Prostate gland (tissue), 2 donors: Measurements from ENCODE around the gene AAMP. TPM values are rescaled to one million over a fixed set of nuclear protein-coding genes. Genes with fewer than 3 reads are reported as not detected.

Experiments
- DNase-seq: peaks from one replicate; pipeline ENCODE4 v3.0.0-alpha.2; 2019; ENCODE audit warnings: low spot score
- H3K27ac ChIP-seq, 2 donors: fragments of 200-600 bp; sonication (generic); 2 replicates each; pipeline ENCODE4 v1.5.1; 2017 to 2019
- H3K27me3 ChIP-seq: fragments of 200-600 bp; sonication (generic); replicated peaks from 2 replicates; pipeline ENCODE4 v1.5.1; 2019; ENCODE audit not compliant: insufficient read depth
- H3K36me3 ChIP-seq, 2 donors: fragments of 200-600 bp; sonication (generic); 1 replicate in 1 of 2; 2 replicates in 1 of 2; pipeline versions ENCODE4 v1.5.1 to v1.8.1; 2017 to 2019
- H3K4me1 ChIP-seq: fragments of 200-600 bp; sonication (generic); replicated peaks from 2 replicates; pipeline ENCODE4 v1.5.1; 2019
- H3K4me3 ChIP-seq, 2 donors: fragments of 200-600 bp; sonication (generic); 2 replicates each; pipeline ENCODE4 v1.5.1; 2017 to 2019
- H3K9me3 ChIP-seq: fragments of 200-600 bp; sonication (generic); 2 replicates; pipeline ENCODE4 v1.5.1; 2017
- POLR2A ChIP-seq: fragments of 450-650 bp; IDR thresholded peaks from one replicate; pipeline ENCODE4 v1.6.1; 2016; ENCODE audit warnings: antibody characterized with exemption, mild to moderate bottlenecking
- POLR2AphosphoS5 ChIP-seq: sonication (generic); formaldehyde crosslinking; IDR thresholded peaks from one replicate; pipeline ENCODE4 v1.6.1; 2017; ENCODE audit warnings: antibody characterized with exemption
- WGBS: methylation state at CpG from one replicate; pipeline ENCODE4 v1.1.5; 2018; 5-methylcytosine and 5-hydroxymethylcytosine counted together
- intact Hi-C: fragments of 100-400 bp; cut with DNase I; formaldehyde crosslinking; loops from one replicate; pipeline ENCODE4 v1.14.2; 2022
- total RNA-seq, 2 donors: library from RNA; depleted of rRNA; stranded (reverse); fragments of >200 nt; gene quantifications; one replicate each; pipeline ENCODE4 v1.1.0, GENCODE V29; 2016
- TF ChIP-seq, protein P1 (sequence below), 4 experiments: fragments of 200-600 bp in 2 of 4; fragments of 450-650 bp in 2 of 4; sonication (generic) in 2 of 4; IDR thresholded peaks; 1 replicate in 3 of 4; 2 replicates in 1 of 4; pipeline ENCODE4 v1.5.1; 2016 to 2019; ENCODE audit warnings: antibody characterized with exemption in 4 of 4, mild to moderate bottlenecking in 2 of 4, moderate library complexity in 2 of 4

Gene AAMP
- total RNA-seq, 2 donors from 2014 or later, result 217 to 237 TPM

GRCh38 chr2:218271487-218271797 is 1.5 kb upstream of the AAMP start:
- no peak for DNase-seq
- H3K36me3 ChIP-seq, result peaks cover 20 to 21% of the 10 kb centered on the region in 2 donors
- no peaks in the 10 kb centered on the region for H3K9me3 ChIP-seq
- 42% methylated on average over 4 of the region's 4 CpGs for WGBS
- H3K4me1 ChIP-seq, result peaks cover 12% of the 10 kb centered on the region
- H3K27ac ChIP-seq, result peak overlapping the region; percentile 76 to 86
- H3K4me3 ChIP-seq, result peak overlapping the region; percentile 69 to 91
- intact Hi-C loops, result loop anchor here (5.0 kb wide), 3 partner anchors 54 to 126 kb away; partner anchors contain the start of genes ARPC2 and CTDSP1
- TF ChIP-seq, protein P1, sequence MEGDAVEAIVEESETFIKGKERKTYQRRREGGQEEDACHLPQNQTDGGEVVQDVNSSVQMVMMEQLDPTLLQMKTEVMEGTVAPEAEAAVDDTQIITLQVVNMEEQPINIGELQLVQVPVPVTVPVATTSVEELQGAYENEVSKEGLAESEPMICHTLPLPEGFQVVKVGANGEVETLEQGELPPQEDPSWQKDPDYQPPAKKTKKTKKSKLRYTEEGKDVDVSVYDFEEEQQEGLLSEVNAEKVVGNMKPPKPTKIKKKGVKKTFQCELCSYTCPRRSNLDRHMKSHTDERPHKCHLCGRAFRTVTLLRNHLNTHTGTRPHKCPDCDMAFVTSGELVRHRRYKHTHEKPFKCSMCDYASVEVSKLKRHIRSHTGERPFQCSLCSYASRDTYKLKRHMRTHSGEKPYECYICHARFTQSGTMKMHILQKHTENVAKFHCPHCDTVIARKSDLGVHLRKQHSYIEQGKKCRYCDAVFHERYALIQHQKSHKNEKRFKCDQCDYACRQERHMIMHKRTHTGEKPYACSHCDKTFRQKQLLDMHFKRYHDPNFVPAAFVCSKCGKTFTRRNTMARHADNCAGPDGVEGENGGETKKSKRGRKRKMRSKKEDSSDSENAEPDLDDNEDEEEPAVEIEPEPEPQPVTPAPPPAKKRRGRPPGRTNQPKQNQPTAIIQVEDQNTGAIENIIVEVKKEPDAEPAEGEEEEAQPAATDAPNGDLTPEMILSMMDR (IDR thresholded peaks at IDR 0.05), result no peak
- TF ChIP-seq POLR2AphosphoS5, result peak; percentile 58
- TF ChIP-seq POLR2A, result peak; percentile 34
- no peaks in the 10 kb centered on the region for H3K27me3 ChIP-seq

- H3K27me3 ChIP-seq, result no peaks in the 10 kb centered on the region
- intact Hi-C loops, result loop anchor here (5.0 kb wide), 3 partner anchors 54 to 126 kb away; partner anchors contain the start of genes ARPC2 and CTDSP1
- 3% methylated on average over 23 of the region's 23 CpGs for WGBS
- H3K36me3 ChIP-seq, result peaks cover 19 to 21% of the 10 kb centered on the region in 2 donors
- peak overlapping the region; percentile 76 to 86 for H3K27ac ChIP-seq
- TF ChIP-seq POLR2AphosphoS5 (no peak), POLR2A (no peak)
- TF ChIP-seq, protein P1 (IDR thresholded peaks at IDR 0.05), result no peak
- H3K4me1 ChIP-seq, result peaks cover 12% of the 10 kb centered on the region
- no peak for DNase-seq
- peak overlapping the region; percentile 69 to 91 for H3K4me3 ChIP-seq
- H3K9me3 ChIP-seq, result no peaks in the 10 kb centered on the region
These were observed 967 bp upstream of the AAMP start for GRCh38 chr2:218270721-218271486.

DNA sequence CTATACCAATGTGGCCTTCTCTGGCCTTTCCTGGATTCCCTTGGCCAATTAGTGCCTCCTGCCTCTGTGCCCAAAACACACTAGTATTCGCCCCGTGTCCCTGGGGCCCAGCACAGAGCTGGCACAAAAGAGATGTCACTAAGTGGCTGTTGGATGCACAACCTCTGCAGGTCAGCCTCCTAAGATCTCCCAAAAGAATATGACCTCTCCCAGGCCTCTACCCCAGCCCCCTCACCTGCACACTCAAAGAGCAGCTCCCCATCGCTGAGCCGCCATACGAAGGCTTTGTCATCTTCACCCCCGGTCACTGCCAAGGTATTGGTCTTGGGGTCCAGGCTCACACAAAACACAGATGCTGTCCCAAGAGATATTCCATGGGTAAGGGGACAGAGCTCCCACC is 2.7 kb downstream of the AAMP start:
- Histone ChIP-seq H3K9me3 (no peaks in the 10 kb centered on the region), H3K27me3 (no peaks in the 10 kb centered on the region), H3K36me3 (peaks cover 18 to 28% of the 10 kb centered on the region in 2 donors), H3K27ac (no peak overlapping the region), H3K4me3 (no peak overlapping the region), H3K4me1 (peaks cover 8% of the 10 kb centered on the region)
- DNase-seq, result no peak
- TF ChIP-seq, protein P1 (IDR thresholded peaks at IDR 0.05), result no peak
- TF ChIP-seq POLR2A, result no peak
- TF ChIP-seq POLR2AphosphoS5, result no peak
- 98% methylated on average over 6 of the region's 6 CpGs for WGBS
- intact Hi-C loops, result no loop called here

DNA sequence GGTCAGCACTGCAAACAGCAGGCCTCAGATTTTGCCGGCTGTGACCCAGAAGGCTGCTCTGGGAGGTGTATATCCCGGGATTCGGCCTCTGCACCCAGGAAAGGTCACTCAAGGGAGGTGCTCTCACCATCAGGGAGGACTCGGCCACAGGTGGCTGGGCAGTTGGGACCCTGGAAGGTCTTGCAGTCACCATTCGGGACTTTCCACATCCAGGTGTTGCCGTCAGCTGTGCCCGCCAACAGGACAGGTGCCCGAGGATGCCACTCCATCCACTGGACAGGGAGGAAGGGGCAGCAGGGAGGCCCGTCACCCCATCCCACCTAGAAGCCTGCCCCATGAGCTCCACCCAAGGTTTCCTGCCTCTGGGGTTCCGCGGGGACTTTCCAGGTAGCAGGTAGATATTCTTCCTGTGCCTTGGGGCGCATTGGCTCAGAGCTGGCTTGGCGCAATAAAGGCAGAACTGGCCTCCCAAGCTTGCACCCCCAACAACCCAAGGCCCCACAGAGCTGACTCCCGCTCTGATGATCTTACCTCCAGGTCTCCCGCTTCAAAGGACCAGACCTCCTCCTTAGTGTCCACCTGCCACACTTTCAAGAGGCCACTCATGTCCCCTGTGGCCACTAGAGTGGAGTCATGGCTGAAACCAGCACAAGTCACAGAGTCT is 3.5 kb downstream of the AAMP start:
- H3K9me3 ChIP-seq, result no peaks in the 10 kb centered on the region
- DNase-seq, result no peak
- no peak overlapping the region for H3K4me3 ChIP-seq
- H3K27me3 ChIP-seq, result no peaks in the 10 kb centered on the region
- no peak overlapping the region for H3K27ac ChIP-seq
- H3K4me1 ChIP-seq, result peaks cover under 1% of the 10 kb centered on the region
- 95% methylated on average over 15 of the region's 15 CpGs for WGBS
- H3K36me3 ChIP-seq, result peaks cover 18 to 28% of the 10 kb centered on the region in 2 donors
- no peak for TF ChIP-seq POLR2AphosphoS5
- no peak for TF ChIP-seq POLR2A
- TF ChIP-seq, protein P1 (IDR thresholded peaks at IDR 0.05), result no peak
- intact Hi-C loops, result no loop called here
